Measurements from ENCODE around the gene BTBD16. TPM values are rescaled to one million over a fixed set of nuclear protein-coding genes. Genes with fewer than 3 reads are reported as not detected.

The BTBD16 gene
- not detected in 2 replicates for total RNA-seq

- Mint-ChIP-seq H3K9me3 (no peaks in the 10 kb centered on the region), H3K27me3 (no peaks in the 10 kb centered on the region), H3K27ac (no peak within 1 kb of the TSS), H3K4me1 (no peaks in the 10 kb centered on the region), H3K4me3 (no peak within 1 kb of the TSS), H3K36me3 (ENCODE audit: low read depth) (no peaks in the 10 kb centered on the region)
- intact Hi-C loops (cut with micrococcal nuclease) = no loop called here
- DNase-seq = no peak
These were observed at the start of gene BTBD16 for GRCh38 chr10:122271076-122271475. Gene BTBD16, plus strand, starts transcription at chr10:122271296. Its CDS starts 3,786 bp downstream, at chr10:122275082.

- intact Hi-C loops (cut with micrococcal nuclease) = no loop called here
These were observed 49.1 kb upstream of the BTBD16 start for GRCh38 chr10:122221958-122222357.

GRCh38 chr10:122222638-122223037 is 48.5 kb upstream of the BTBD16 start:
- intact Hi-C loops (cut with micrococcal nuclease) = no loop called here
- peaks cover 4% of the 10 kb centered on the region for H3K27me3 Mint-ChIP-seq
- no peak overlapping the region for H3K4me3 Mint-ChIP-seq
- DNase-seq = no peak
- H3K36me3 Mint-ChIP-seq (ENCODE audit: low read depth) = no peaks in the 10 kb centered on the region
- no peaks in the 10 kb centered on the region for H3K9me3 Mint-ChIP-seq
- H3K27ac Mint-ChIP-seq = no peak overlapping the region
- no peaks in the 10 kb centered on the region for H3K4me1 Mint-ChIP-seq

More at GRCh38 chr10:122221958-122222357, 49.1 kb upstream of the BTBD16 start:
- H3K27ac Mint-ChIP-seq = no peak overlapping the region
- no peak overlapping the region for H3K4me3 Mint-ChIP-seq
- H3K4me1 Mint-ChIP-seq = no peaks in the 10 kb centered on the region
- no peak for DNase-seq
- no peaks in the 10 kb centered on the region for H3K9me3 Mint-ChIP-seq
- H3K36me3 Mint-ChIP-seq (ENCODE audit: low read depth) = no peaks in the 10 kb centered on the region
- peaks cover 4% of the 10 kb centered on the region for H3K27me3 Mint-ChIP-seq

- Mint-ChIP-seq H3K36me3 (ENCODE audit: low read depth) (no peaks in the 10 kb centered on the region), H3K27ac (no peak overlapping the region), H3K4me3 (no peak overlapping the region), H3K4me1 (no peaks in the 10 kb centered on the region), H3K9me3 (no peaks in the 10 kb centered on the region), H3K27me3 (peaks cover 4% of the 10 kb centered on the region)
- no peak for DNase-seq
- intact Hi-C loops (cut with micrococcal nuclease) = no loop called here
These were observed 46.9 kb upstream of the BTBD16 start for GRCh38 chr10:122224159-122224558.

GRCh38 chr10:122225330-122225729 is 45.8 kb upstream of the BTBD16 start:
- Mint-ChIP-seq H3K27ac (no peak overlapping the region), H3K9me3 (no peaks in the 10 kb centered on the region), H3K27me3 (peaks cover 4% of the 10 kb centered on the region), H3K36me3 (ENCODE audit: low read depth) (no peaks in the 10 kb centered on the region), H3K4me1 (no peaks in the 10 kb centered on the region), H3K4me3 (no peak overlapping the region)
- DNase-seq = no peak
- intact Hi-C loops (cut with micrococcal nuclease) = no loop called here

GRCh38 chr10:122227754-122228153 is 43.3 kb upstream of the BTBD16 start:
- peaks cover 2% of the 10 kb centered on the region for H3K27me3 Mint-ChIP-seq
- no peaks in the 10 kb centered on the region for H3K9me3 Mint-ChIP-seq
- H3K27ac Mint-ChIP-seq = no peak overlapping the region
- H3K36me3 Mint-ChIP-seq (ENCODE audit: low read depth) = no peaks in the 10 kb centered on the region
- no peak overlapping the region for H3K4me3 Mint-ChIP-seq
- DNase-seq = no peak
- no peaks in the 10 kb centered on the region for H3K4me1 Mint-ChIP-seq
- intact Hi-C loops (cut with micrococcal nuclease) = no loop called here

- Mint-ChIP-seq H3K27me3 (peaks cover 2% of the 10 kb centered on the region), H3K4me1 (no peaks in the 10 kb centered on the region), H3K9me3 (no peaks in the 10 kb centered on the region), H3K4me3 (no peak overlapping the region), H3K27ac (no peak overlapping the region), H3K36me3 (ENCODE audit: low read depth) (no peaks in the 10 kb centered on the region)
- intact Hi-C loops (cut with micrococcal nuclease) = no loop called here
- no peak for DNase-seq
These were observed 41.4 kb upstream of the BTBD16 start for GRCh38 chr10:122229666-122230065.

- no peaks in the 10 kb centered on the region for H3K9me3 Mint-ChIP-seq
- H3K27me3 Mint-ChIP-seq = peaks cover 2% of the 10 kb centered on the region
- DNase-seq = no peak
- no peaks in the 10 kb centered on the region for H3K36me3 Mint-ChIP-seq (ENCODE audit: low read depth)
- H3K4me3 Mint-ChIP-seq = no peak overlapping the region
- no peaks in the 10 kb centered on the region for H3K4me1 Mint-ChIP-seq
- H3K27ac Mint-ChIP-seq = no peak overlapping the region
- intact Hi-C loops (cut with micrococcal nuclease) = no loop called here
These were observed 40.9 kb upstream of the BTBD16 start for GRCh38 chr10:122230222-122230621.

GRCh38 chr10:122232769-122233168 is 38.3 kb upstream of the BTBD16 start:
- Mint-ChIP-seq H3K9me3 (no peaks in the 10 kb centered on the region), H3K4me1 (no peaks in the 10 kb centered on the region), H3K27ac (no peak overlapping the region), H3K4me3 (no peak overlapping the region), H3K27me3 (peaks cover 1% of the 10 kb centered on the region), H3K36me3 (ENCODE audit: low read depth) (no peaks in the 10 kb centered on the region)
- no peak for DNase-seq
- intact Hi-C loops (cut with micrococcal nuclease) = no loop called here

- no peak overlapping the region for H3K27ac Mint-ChIP-seq
- no peaks in the 10 kb centered on the region for H3K36me3 Mint-ChIP-seq (ENCODE audit: low read depth)
- H3K4me1 Mint-ChIP-seq = no peaks in the 10 kb centered on the region
- intact Hi-C loops (cut with micrococcal nuclease) = no loop called here
- DNase-seq = no peak
- no peaks in the 10 kb centered on the region for H3K9me3 Mint-ChIP-seq
- peaks cover 1% of the 10 kb centered on the region for H3K27me3 Mint-ChIP-seq
- H3K4me3 Mint-ChIP-seq = no peak overlapping the region
These were observed 37.2 kb upstream of the BTBD16 start for GRCh38 chr10:122233857-122234348.

GRCh38 chr10:122234416-122234815 is 36.7 kb upstream of the BTBD16 start:
- intact Hi-C loops (cut with micrococcal nuclease) = no loop called here
- Mint-ChIP-seq H3K4me3 (no peak overlapping the region), H3K27me3 (peaks cover 1% of the 10 kb centered on the region), H3K36me3 (ENCODE audit: low read depth) (no peaks in the 10 kb centered on the region), H3K4me1 (no peaks in the 10 kb centered on the region), H3K27ac (no peak overlapping the region), H3K9me3 (no peaks in the 10 kb centered on the region)
- no peak for DNase-seq

GRCh38 chr10:122236690-122237306 is 34.3 kb upstream of the BTBD16 start:
- Mint-ChIP-seq H3K9me3 (no peaks in the 10 kb centered on the region), H3K4me3 (no peak overlapping the region), H3K36me3 (ENCODE audit: low read depth) (no peaks in the 10 kb centered on the region), H3K27me3 (peaks cover 1% of the 10 kb centered on the region), H3K4me1 (no peaks in the 10 kb centered on the region), H3K27ac (no peak overlapping the region)
- intact Hi-C loops (cut with micrococcal nuclease) = no loop called here
- no peak for DNase-seq

- intact Hi-C loops (cut with micrococcal nuclease) = no loop called here
- H3K9me3 Mint-ChIP-seq = no peaks in the 10 kb centered on the region
- no peak for DNase-seq
- no peaks in the 10 kb centered on the region for H3K36me3 Mint-ChIP-seq (ENCODE audit: low read depth)
- no peaks in the 10 kb centered on the region for H3K4me1 Mint-ChIP-seq
- H3K4me3 Mint-ChIP-seq = no peak overlapping the region
- no peak overlapping the region for H3K27ac Mint-ChIP-seq
- peaks cover 1% of the 10 kb centered on the region for H3K27me3 Mint-ChIP-seq
These were observed 33.6 kb upstream of the BTBD16 start for GRCh38 chr10:122237331-122237990.

- no peak overlapping the region for H3K4me3 Mint-ChIP-seq
- H3K9me3 Mint-ChIP-seq = no peaks in the 10 kb centered on the region
- no peak overlapping the region for H3K27ac Mint-ChIP-seq
- H3K36me3 Mint-ChIP-seq (ENCODE audit: low read depth) = no peaks in the 10 kb centered on the region
- no peak for DNase-seq
- no peaks in the 10 kb centered on the region for H3K4me1 Mint-ChIP-seq
- peaks cover 1% of the 10 kb centered on the region for H3K27me3 Mint-ChIP-seq
- intact Hi-C loops (cut with micrococcal nuclease) = no loop called here
These were observed 31.4 kb upstream of the BTBD16 start for GRCh38 chr10:122239578-122240257.
